Dendritic cell treated with granulocyte-macrophage colony-stimulating factor and Interleukin-4, amounts not matched to agents 40 ng/mL and 50 ng/mL, for 4 days (primary cell): Measurements from ENCODE around the gene FAM171A1.

Experiments used
- H3K27ac Mint-ChIP-seq: one replicate; pipeline ENCODE4 v1.8.0; 2022; ENCODE audit warnings: mild to moderate bottlenecking, mixed read lengths
- H3K27me3 Mint-ChIP-seq: one replicate; pipeline ENCODE4 v1.8.0; 2022; ENCODE audit warnings: mild to moderate bottlenecking, mixed read lengths
- H3K36me3 Mint-ChIP-seq: one replicate; pipeline ENCODE4 v1.8.0; 2022; ENCODE audit warnings: low read depth, mixed read lengths
- H3K4me1 Mint-ChIP-seq: one replicate; pipeline ENCODE4 v1.8.0; 2022; ENCODE audit warnings: low read depth, mixed read lengths
- H3K4me3 Mint-ChIP-seq: one replicate; pipeline ENCODE4 v1.8.0; 2022; ENCODE audit warnings: mild to moderate bottlenecking, moderate library complexity, mixed read lengths
- H3K9me3 Mint-ChIP-seq: one replicate; pipeline ENCODE4 v1.8.0; 2022; ENCODE audit warnings: mixed read lengths
- intact Hi-C: fragments of 100-400 bp; cut with micrococcal nuclease; formaldehyde crosslinking; loops from one replicate; pipeline ENCODE4 v1.15.0; 2022

The FAM171A1 gene

GRCh38 chr10:15325243-15325943, 45.7 kb downstream of the FAM171A1 start:
- Mint-ChIP-seq H3K4me3 (no peak overlapping the region), H3K27me3 (peaks cover 6% of the 10 kb centered on the region), H3K27ac (no peak overlapping the region), H3K4me1 (no peaks in the 10 kb centered on the region), H3K9me3 (no peaks in the 10 kb centered on the region), H3K36me3 (no peaks in the 10 kb centered on the region)
- intact Hi-C loops = no loop called here

- no peaks in the 10 kb centered on the region for H3K9me3 Mint-ChIP-seq
- H3K27me3 Mint-ChIP-seq = peaks cover 6% of the 10 kb centered on the region
- H3K4me3 Mint-ChIP-seq = no peak overlapping the region
- H3K4me1 Mint-ChIP-seq = no peaks in the 10 kb centered on the region
- H3K27ac Mint-ChIP-seq = no peak overlapping the region
- intact Hi-C loops = no loop called here
- no peaks in the 10 kb centered on the region for H3K36me3 Mint-ChIP-seq
Measured at GRCh38 chr10:15324611-15325010, 46.5 kb downstream of the FAM171A1 start.

DNA sequence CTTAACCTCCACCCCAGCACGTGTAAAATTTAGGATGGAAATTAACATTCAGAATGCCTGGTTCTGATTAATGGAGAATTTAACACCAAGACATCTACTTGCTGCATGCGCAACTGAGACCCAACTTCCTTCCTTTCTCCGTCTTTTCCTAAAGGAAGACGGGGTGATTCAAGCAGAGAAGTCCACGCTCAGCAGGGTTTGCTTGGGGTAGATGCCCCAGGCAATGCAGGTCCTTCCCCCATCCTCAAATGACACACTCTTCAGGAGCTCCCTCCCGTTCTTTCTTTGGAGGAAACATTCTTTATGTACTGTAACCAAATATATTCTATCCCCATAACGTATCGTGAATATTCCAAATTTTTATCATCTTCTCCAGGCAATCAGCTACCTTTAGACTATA, 47.0 kb downstream of the FAM171A1 start:
- Mint-ChIP-seq H3K9me3 (no peaks in the 10 kb centered on the region), H3K4me1 (no peaks in the 10 kb centered on the region), H3K27ac (no peak overlapping the region), H3K4me3 (no peak overlapping the region), H3K27me3 (peaks cover 6% of the 10 kb centered on the region), H3K36me3 (no peaks in the 10 kb centered on the region)
- intact Hi-C loops = no loop called here

DNA sequence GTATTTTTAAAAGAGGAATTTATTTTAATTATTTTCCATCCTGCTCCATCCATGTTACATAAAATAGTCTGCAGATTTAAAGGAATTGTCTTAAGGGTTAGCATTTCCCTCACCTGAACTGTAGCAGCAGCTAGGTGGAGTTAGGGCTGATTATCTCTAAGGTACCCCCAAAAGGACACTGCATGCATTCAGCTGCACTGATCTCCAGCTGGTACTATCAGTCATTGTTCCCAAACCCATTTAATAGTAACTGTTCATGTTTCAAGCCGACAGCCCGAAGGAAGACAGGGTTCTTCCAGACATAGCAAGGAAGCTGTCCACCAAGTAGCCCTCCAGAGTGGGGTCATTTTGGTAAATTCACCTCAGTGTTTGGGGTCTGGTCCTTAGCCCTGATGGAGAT, 48.7 kb downstream of the FAM171A1 start:
- intact Hi-C loops = no loop called here

GRCh38 chr10:15321431-15322341, 49.4 kb downstream of the FAM171A1 start:
- peaks cover 6% of the 10 kb centered on the region for H3K27me3 Mint-ChIP-seq
- intact Hi-C loops = no loop called here
- H3K4me3 Mint-ChIP-seq = no peak overlapping the region
- H3K36me3 Mint-ChIP-seq = no peaks in the 10 kb centered on the region
- H3K27ac Mint-ChIP-seq = no peak overlapping the region
- no peaks in the 10 kb centered on the region for H3K9me3 Mint-ChIP-seq
- no peaks in the 10 kb centered on the region for H3K4me1 Mint-ChIP-seq

More for the DNA sequence above, 48.7 kb downstream of the FAM171A1 start:
- H3K36me3 Mint-ChIP-seq = no peaks in the 10 kb centered on the region
- no peaks in the 10 kb centered on the region for H3K4me1 Mint-ChIP-seq
- H3K27ac Mint-ChIP-seq = no peak overlapping the region
- H3K9me3 Mint-ChIP-seq = no peaks in the 10 kb centered on the region
- H3K27me3 Mint-ChIP-seq = peaks cover 6% of the 10 kb centered on the region
- H3K4me3 Mint-ChIP-seq = no peak overlapping the region

DNA sequence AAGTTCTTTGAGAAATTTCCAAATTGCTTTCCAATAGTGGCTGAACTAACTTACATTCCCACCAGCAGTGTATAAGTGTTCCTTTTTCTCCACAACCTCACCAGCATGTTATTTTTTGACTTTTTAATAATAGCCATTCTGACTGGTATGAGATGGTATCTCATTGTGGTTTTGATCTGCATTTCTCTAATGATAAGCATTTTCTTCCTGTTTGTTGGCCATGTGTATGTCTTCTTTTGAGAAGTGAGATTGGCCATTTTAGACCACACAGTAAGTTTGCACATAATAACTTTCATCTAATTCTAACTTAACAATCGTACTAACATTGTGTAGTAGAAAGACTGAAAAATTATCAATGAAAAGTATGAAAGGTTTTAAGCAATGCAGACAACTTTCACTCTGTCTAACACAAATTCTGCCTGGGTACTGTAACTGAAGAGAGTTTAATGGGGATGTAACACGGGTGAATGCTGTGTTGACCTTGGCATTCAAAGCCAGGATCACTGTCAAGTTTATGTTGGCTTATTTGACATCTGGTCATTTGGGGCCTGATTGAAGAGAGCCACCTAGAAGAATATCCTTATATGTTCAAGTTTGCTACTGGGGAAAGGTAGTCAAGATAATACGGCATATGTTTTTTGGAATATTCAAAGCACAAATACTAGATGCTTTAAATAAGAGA, 50.4 kb downstream of the FAM171A1 start:
- Mint-ChIP-seq H3K9me3 (no peaks in the 10 kb centered on the region), H3K4me1 (no peaks in the 10 kb centered on the region), H3K27ac (no peak overlapping the region), H3K36me3 (no peaks in the 10 kb centered on the region), H3K27me3 (peaks cover 5% of the 10 kb centered on the region), H3K4me3 (no peak overlapping the region)
- intact Hi-C loops = no loop called here

DNA sequence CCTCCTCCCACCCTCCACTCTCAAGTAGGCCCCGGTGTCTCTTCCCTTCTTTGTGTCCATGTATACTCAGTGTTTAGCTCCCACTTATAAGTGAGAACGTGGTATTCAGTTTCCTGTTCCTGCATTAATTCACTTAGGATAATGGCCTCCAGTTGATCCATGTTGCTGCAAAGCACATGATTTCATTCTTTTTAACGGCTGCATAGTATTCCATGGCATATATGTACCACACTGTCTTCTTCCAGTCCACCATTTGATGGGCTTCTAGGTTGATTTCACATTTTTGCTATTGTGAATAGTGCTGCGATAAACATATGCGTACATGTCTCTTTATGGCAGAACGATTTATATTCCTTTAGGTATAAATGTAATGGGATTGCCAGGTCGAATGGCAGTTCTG, 51.0 kb downstream of the FAM171A1 start:
- no peak overlapping the region for H3K27ac Mint-ChIP-seq

DNA sequence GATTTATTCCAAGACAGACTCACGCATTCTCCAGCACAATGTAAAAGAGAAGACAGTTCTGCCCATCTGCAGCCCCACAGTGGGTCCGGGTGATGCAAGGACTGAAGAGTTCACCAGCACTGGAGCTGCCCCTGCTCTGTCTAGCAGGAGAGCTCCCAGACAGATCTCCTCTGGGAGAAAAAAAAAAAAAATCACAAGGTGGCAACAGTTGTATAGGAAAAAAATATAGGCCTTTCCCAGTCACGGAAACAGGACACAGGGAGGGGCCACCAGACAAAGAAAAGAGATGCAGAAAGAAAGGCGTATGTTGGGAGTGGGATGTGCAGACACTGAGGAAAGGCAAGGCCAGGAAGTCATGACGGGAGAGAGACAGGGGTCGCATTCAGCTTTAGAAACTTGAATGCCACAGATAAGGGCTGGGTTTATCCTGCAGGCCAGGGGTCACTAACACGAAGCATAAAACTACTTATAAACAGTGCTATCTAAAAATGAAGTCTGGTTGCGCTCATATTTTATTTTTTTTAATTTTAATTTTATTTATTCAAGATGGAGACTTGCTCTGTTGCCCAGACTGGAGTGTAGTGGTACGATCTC, 54.1 kb downstream of the FAM171A1 start:
- no peak overlapping the region for H3K4me3 Mint-ChIP-seq

More for the DNA sequence above, 51.0 kb downstream of the FAM171A1 start:
- Mint-ChIP-seq H3K4me3 (no peak overlapping the region), H3K36me3 (no peaks in the 10 kb centered on the region), H3K9me3 (no peaks in the 10 kb centered on the region), H3K4me1 (no peaks in the 10 kb centered on the region), H3K27me3 (peaks cover 3% of the 10 kb centered on the region)
- intact Hi-C loops = no loop called here

GRCh38 chr10:15316145-15316544, 54.9 kb downstream of the FAM171A1 start:
- intact Hi-C loops = no loop called here
- H3K4me1 Mint-ChIP-seq = peaks cover 6% of the 10 kb centered on the region

More for the DNA sequence above, 54.1 kb downstream of the FAM171A1 start:
- intact Hi-C loops = no loop called here
- H3K9me3 Mint-ChIP-seq = no peaks in the 10 kb centered on the region
- no peak overlapping the region for H3K27ac Mint-ChIP-seq
- peaks cover 6% of the 10 kb centered on the region for H3K4me1 Mint-ChIP-seq
- H3K27me3 Mint-ChIP-seq = peaks cover 1% of the 10 kb centered on the region
- H3K36me3 Mint-ChIP-seq = no peaks in the 10 kb centered on the region

GRCh38 chr10:15315286-15315685, 55.8 kb downstream of the FAM171A1 start:
- Mint-ChIP-seq H3K27me3 (peaks cover 1% of the 10 kb centered on the region), H3K4me1 (peaks cover 6% of the 10 kb centered on the region), H3K9me3 (no peaks in the 10 kb centered on the region), H3K36me3 (no peaks in the 10 kb centered on the region), H3K27ac (no peak overlapping the region), H3K4me3 (no peak overlapping the region)
- intact Hi-C loops = no loop called here

More at GRCh38 chr10:15316145-15316544, 54.9 kb downstream of the FAM171A1 start:
- H3K36me3 Mint-ChIP-seq = no peaks in the 10 kb centered on the region
- H3K27ac Mint-ChIP-seq = no peak overlapping the region
- H3K9me3 Mint-ChIP-seq = no peaks in the 10 kb centered on the region
- H3K27me3 Mint-ChIP-seq = peaks cover 1% of the 10 kb centered on the region
- no peak overlapping the region for H3K4me3 Mint-ChIP-seq

DNA sequence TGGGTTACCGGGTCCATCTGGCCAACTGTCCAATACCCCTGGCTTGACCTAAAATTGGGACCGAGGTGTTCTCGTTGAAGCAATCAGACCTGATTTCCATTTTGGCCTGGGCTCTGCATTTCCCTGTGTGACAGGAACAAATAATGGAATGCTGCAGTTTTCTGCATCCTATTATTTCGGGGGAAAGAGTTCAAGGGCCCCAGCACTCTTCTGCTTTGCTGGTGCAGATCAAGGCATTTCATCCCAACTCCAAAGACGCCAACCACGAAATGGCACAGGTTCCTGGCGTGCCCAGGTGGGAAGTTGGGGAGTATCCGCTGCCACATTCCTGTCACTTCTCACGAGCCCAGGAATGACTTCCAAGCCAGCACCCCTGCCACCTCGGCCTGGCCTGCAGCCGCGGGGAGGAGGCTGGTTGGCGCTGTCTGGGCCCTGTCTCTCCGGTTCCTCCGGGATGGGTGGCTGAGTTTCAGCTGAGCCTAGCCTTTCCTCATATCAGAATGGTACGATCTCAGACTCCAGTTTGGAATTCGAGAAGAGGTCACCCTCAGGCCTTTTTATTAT, 56.5 kb downstream of the FAM171A1 start:
- H3K27ac Mint-ChIP-seq = no peak overlapping the region
- peaks cover 6% of the 10 kb centered on the region for H3K4me1 Mint-ChIP-seq
- intact Hi-C loops = no loop called here
- H3K9me3 Mint-ChIP-seq = no peaks in the 10 kb centered on the region
- peaks cover 1% of the 10 kb centered on the region for H3K27me3 Mint-ChIP-seq
- no peaks in the 10 kb centered on the region for H3K36me3 Mint-ChIP-seq
- H3K4me3 Mint-ChIP-seq = no peak overlapping the region

- intact Hi-C loops = no loop called here
- Mint-ChIP-seq H3K36me3 (no peaks in the 10 kb centered on the region), H3K27ac (no peak overlapping the region), H3K4me1 (peaks cover 6% of the 10 kb centered on the region), H3K4me3 (no peak overlapping the region), H3K9me3 (no peaks in the 10 kb centered on the region), H3K27me3 (peaks cover 1% of the 10 kb centered on the region)
Measured at GRCh38 chr10:15313843-15314242, 57.2 kb downstream of the FAM171A1 start.

GRCh38 chr10:15313047-15313446, 58.0 kb downstream of the FAM171A1 start:
- Mint-ChIP-seq H3K36me3 (no peaks in the 10 kb centered on the region), H3K27me3 (peaks cover 1% of the 10 kb centered on the region), H3K4me1 (peaks cover 6% of the 10 kb centered on the region), H3K27ac (no peak overlapping the region), H3K9me3 (no peaks in the 10 kb centered on the region), H3K4me3 (no peak overlapping the region)
- intact Hi-C loops = no loop called here
